Activated naive CD8-positive, alpha-beta T cell treated with anti-CD3 and anti-CD28 coated beads, Interleukin-2, amount 10 ng/mL, durations not matched to agents 7 days and 5 days (primary cell): Measurements from ENCODE around the gene NEK4. TPM values are rescaled to one million over a fixed set of nuclear protein-coding genes. Genes with fewer than 3 reads are reported as not detected.

Experiments used
- ATAC-seq: fragments of 150-1000 bp; cut with Tn5 transposase; one replicate; pipeline ENCODE4 v1.10.0; 2021; ENCODE audit warnings: low read depth, moderate library complexity
- POLR2A ChIA-PET: fragments of 350-600 bp; sonication (Branson Sonifier 250); formaldehyde crosslinking; loops from one replicate; lab custom pipeline; 2021; ENCODE audit warnings: antibody characterized with exemption; lab: Charles Lee
- DNase-seq: peaks from one replicate; pipeline ENCODE4 v3.0.0; 2021
- H3K27ac Mint-ChIP-seq: one replicate; pipeline ENCODE4 v1.8.0; 2022; ENCODE audit warnings: mild to moderate bottlenecking, mixed read lengths
- H3K27me3 Mint-ChIP-seq: one replicate; pipeline ENCODE4 v1.8.0; 2022; ENCODE audit warnings: mild to moderate bottlenecking, moderate library complexity, mixed read lengths
- H3K36me3 Mint-ChIP-seq: one replicate; pipeline ENCODE4 v1.8.0; 2021; ENCODE audit warnings: mild to moderate bottlenecking, mixed read lengths
- H3K4me1 Mint-ChIP-seq: one replicate; pipeline ENCODE4 v1.8.0; 2021; ENCODE audit warnings: mixed read lengths
- H3K4me3 Mint-ChIP-seq: one replicate; pipeline ENCODE4 v1.8.0; 2022; ENCODE audit warnings: mild to moderate bottlenecking, moderate library complexity, mixed read lengths
- H3K9me3 Mint-ChIP-seq: one replicate; pipeline ENCODE4 v1.8.0; 2021; ENCODE audit warnings: mixed read lengths
- total RNA-seq, 2 experiments: library from RNA; stranded (reverse); gene quantifications; one replicate each; pipeline ENCODE4 v1.2.3, GENCODE V29; 2021

The NEK4 gene
- total RNA-seq, 2 experiments from 2014 or later: 22.4 to 25.1 TPM

- ATAC-seq (peak; percentile 45), DNase-seq (no peak)
- POLR2A ChIA-PET: no interaction called here
- H3K4me3 Mint-ChIP-seq: no peak overlapping the region
- peaks cover 23% of the 10 kb centered on the region for H3K36me3 Mint-ChIP-seq
- H3K4me1 Mint-ChIP-seq: peaks cover 15% of the 10 kb centered on the region
- peak overlapping the region; percentile 44 for H3K27ac Mint-ChIP-seq
- no peaks in the 10 kb centered on the region for H3K27me3 Mint-ChIP-seq
- H3K9me3 Mint-ChIP-seq: no peaks in the 10 kb centered on the region
These were observed 99.9 kb downstream of the NEK4 start for GRCh38 chr3:52670621-52671521.

GRCh38 chr3:52663098-52663497 is 107.6 kb downstream of the NEK4 start:
- Mint-ChIP-seq H3K36me3 (peaks cover 26% of the 10 kb centered on the region), H3K4me1 (no peaks in the 10 kb centered on the region), H3K27ac (no peak overlapping the region), H3K27me3 (no peaks in the 10 kb centered on the region), H3K9me3 (no peaks in the 10 kb centered on the region), H3K4me3 (no peak overlapping the region)
- DNase-seq (no peak), ATAC-seq (no peak)
- POLR2A ChIA-PET: interaction anchor here (0.6 kb wide), 1 partner anchor 28 kb away, joined by 3 read pairs; no protein-coding TSS in a partner anchor

- Mint-ChIP-seq H3K4me1 (no peaks in the 10 kb centered on the region), H3K36me3 (peaks cover 28% of the 10 kb centered on the region), H3K9me3 (no peaks in the 10 kb centered on the region), H3K27me3 (no peaks in the 10 kb centered on the region), H3K4me3 (no peak overlapping the region), H3K27ac (no peak overlapping the region)
- no peak for DNase-seq
- POLR2A ChIA-PET: no interaction called here
- no peak for ATAC-seq
These were observed 110.7 kb downstream of the NEK4 start for GRCh38 chr3:52660046-52660445.

Other genes starting within 250 kb of the NEK4 start
- gene NT5DC2, start 237.1 kb downstream of the NEK4 start, total RNA-seq: 10 to 100 TPM; 22.3 to 28.7 TPM
- gene UQCC5, start 234.3 kb downstream of the NEK4 start, total RNA-seq: 10 to 100 TPM in 1 of 2 experiments, 1 to 10 TPM in 1; 8.5 to 12.8 TPM
- gene PBRM1, start 85.0 kb downstream of the NEK4 start, total RNA-seq: 10 to 100 TPM; 73.5 to 77.0 TPM
- 10 to 100 TPM; 72.5 to 75.9 TPM for gene GNL3, start 84.9 kb downstream of the NEK4 start, total RNA-seq
- 10 to 100 TPM; 44.6 to 45.7 TPM for gene GLT8D1, start 65.1 kb downstream of the NEK4 start, total RNA-seq
- gene SPCS1, start 64.8 kb downstream of the NEK4 start, total RNA-seq: 10 to 100 TPM; 90.1 to 90.4 TPM
- not detected for gene ITIH1, start 6.7 kb upstream of the NEK4 start, total RNA-seq
- not detected for gene ITIH3, start 23.9 kb upstream of the NEK4 start, total RNA-seq
- 10 to 100 TPM; 29.2 to 30.7 TPM for gene ITIH4, start 59.7 kb upstream of the NEK4 start, total RNA-seq
- 1 to 10 TPM; 1.3 to 1.9 TPM for gene MUSTN1, start 64.1 kb upstream of the NEK4 start, total RNA-seq
- gene STIMATE, start 126.6 kb upstream of the NEK4 start, total RNA-seq: 10 to 100 TPM; 38.5 to 39.1 TPM